IMR-90 (cell line): ENCODE results near the gene CLCF1. TPM values are rescaled to one million over a fixed set of nuclear protein-coding genes. Genes with fewer than 3 reads are reported as not detected.
A peak's percentile ranks its signal among the peaks of the same experiment; 100 is the strongest.

Source experiments
- ATAC-seq: fragments of 200-7000 bp; cut with Tn5 transposase; 2 replicates; pipeline ENCODE4 v1.9.1; 2020; ENCODE audit warnings: low read depth, mild to moderate bottlenecking, moderate library complexity
- BruUV-seq: library from RNA; stranded (reverse); fragments of 400-500 nt; replicated peaks from 2 replicates; lab custom pipeline; 2021; lab: Mats Ljungman, UMichigan
- CTCF ChIA-PET: fragments of 300-600 bp; formaldehyde crosslinking; extraction: SDS; loops from one replicate; lab custom pipeline; 2021; ENCODE audit warnings: antibody characterized with exemption; lab: Yijun Ruan, JAX
- POLR2A ChIA-PET: fragments of 300-600 bp; sonication (Branson Sonifier 250); formaldehyde crosslinking; loops from one replicate; lab custom pipeline; 2022; ENCODE audit warnings: antibody characterized with exemption; ENCODE audit not compliant: unreplicated experiment; lab: Charles Lee
- DNase-seq: peaks from one replicate; pipeline ENCODE4 v3.0.0; 2013
- H2AFZ ChIP-seq: replicated peaks from 2 replicates; pipeline ENCODE3; 2013; ENCODE audit warnings: low read length, mild to moderate bottlenecking; ENCODE audit not compliant: poor library complexity
- H2AK5ac ChIP-seq: 2 replicates; pipeline ENCODE4 v1.6.1; 2013; ENCODE audit warnings: low read depth, low read length, inconsistent platforms
- H2AK9ac ChIP-seq: replicated peaks from 2 replicates; pipeline ENCODE3; 2013; ENCODE audit warnings: mild to moderate bottlenecking, low read depth, low read length, moderate library complexity; ENCODE audit not compliant: poor library complexity
- H2BK120ac ChIP-seq: 2 replicates; pipeline ENCODE4 v1.6.1; 2013; ENCODE audit warnings: low read depth, low read length, inconsistent platforms
- H2BK15ac ChIP-seq: 3 replicates; pipeline ENCODE4 v1.6.1; 2013; ENCODE audit warnings: low read depth, low read length, inconsistent platforms
- H2BK20ac ChIP-seq: 2 replicates; pipeline ENCODE4 v1.6.1; 2013; ENCODE audit warnings: low read depth, mild to moderate bottlenecking, inconsistent platforms, low read length, moderate library complexity
- H2BK5ac ChIP-seq: 2 replicates; pipeline ENCODE4 v1.6.1; 2013; ENCODE audit warnings: mild to moderate bottlenecking, low read depth, low read length, inconsistent platforms; ENCODE audit not compliant: poor library complexity, severe bottlenecking
- H3K14ac ChIP-seq: replicated peaks from 2 replicates; pipeline ENCODE4 v1.6.1; 2013; ENCODE audit warnings: low read depth, low read length, inconsistent platforms
- H3K18ac ChIP-seq: 2 replicates; pipeline ENCODE4 v1.6.1; 2013; ENCODE audit warnings: low read depth, low read length, control low read depth
- H3K23ac ChIP-seq: 2 replicates; pipeline ENCODE4 v1.6.1; 2013; ENCODE audit warnings: low read depth, low read length, inconsistent platforms
- H3K27ac ChIP-seq: 2 replicates; pipeline ENCODE4 v1.5.1; 2013; ENCODE audit warnings: mild to moderate bottlenecking, control low read depth, low read length; ENCODE audit not compliant: insufficient read depth
- H3K27me3 ChIP-seq: 2 replicates; pipeline ENCODE4 v1.6.1; 2013; ENCODE audit warnings: low read length; ENCODE audit not compliant: control insufficient read depth, insufficient read depth
- H3K36me3 ChIP-seq: 2 replicates; pipeline ENCODE4 v1.6.1; 2013; ENCODE audit warnings: low read length, mixed read lengths; ENCODE audit not compliant: control insufficient read depth, insufficient read depth
- H3K4ac ChIP-seq: 2 replicates; pipeline ENCODE4 v1.6.1; 2013; ENCODE audit warnings: low read depth, low read length, inconsistent platforms
- H3K4me1 ChIP-seq: 2 replicates; pipeline ENCODE4 v1.6.1; 2013; ENCODE audit warnings: low read length, mixed read lengths; ENCODE audit not compliant: control insufficient read depth, insufficient read depth
- H3K4me2 ChIP-seq: 2 replicates; pipeline ENCODE4 v1.6.1; 2013; ENCODE audit warnings: low read depth, mild to moderate bottlenecking, control low read depth, low read length, moderate library complexity
- H3K4me3 ChIP-seq: 2 replicates; pipeline ENCODE4 v1.5.1; 2013; ENCODE audit warnings: low read depth, mild to moderate bottlenecking, control low read depth, low read length, moderate library complexity; ENCODE audit not compliant: insufficient read depth
- H3K56ac ChIP-seq: 2 replicates; pipeline ENCODE4 v1.6.1; 2013; ENCODE audit warnings: low read length, inconsistent platforms; ENCODE audit not compliant: insufficient read depth; ENCODE audit errors: extremely low read depth
- H3K79me1 ChIP-seq, 2 experiments: 2 replicates each; pipeline ENCODE4 v1.6.1; 2013; ENCODE audit warnings: low read length in 2 of 2, inconsistent platforms in 1 of 2, low read depth in 1 of 2
- H3K9ac ChIP-seq: 2 replicates; pipeline ENCODE4 v1.6.1; 2013; ENCODE audit warnings: low read depth, low read length, control low read depth
- H3K9me1 ChIP-seq: 2 replicates; pipeline ENCODE4 v1.6.1; 2013; ENCODE audit warnings: low read length, inconsistent platforms; ENCODE audit not compliant: insufficient read depth
- H3K9me3 ChIP-seq: 2 replicates; pipeline ENCODE4 v1.6.1; 2013; ENCODE audit warnings: low read length; ENCODE audit not compliant: control insufficient read depth, insufficient read depth
- H4K20me1 ChIP-seq: 2 replicates; pipeline ENCODE4 v1.6.1; 2013; ENCODE audit warnings: low read length, inconsistent platforms; ENCODE audit not compliant: insufficient read depth
- H4K5ac ChIP-seq: 2 replicates; pipeline ENCODE4 v1.6.1; 2013; ENCODE audit warnings: mild to moderate bottlenecking, low read depth, low read length, control low read depth
- H4K8ac ChIP-seq, 2 experiments: 2 replicates each; pipeline ENCODE4 v1.6.1; 2013; ENCODE audit warnings: low read depth in 2 of 2, low read length in 2 of 2, control low read depth in 1 of 2, inconsistent platforms in 1 of 2
- H4K91ac ChIP-seq: 2 replicates; pipeline ENCODE4 v1.6.1; 2013; ENCODE audit warnings: low read depth, low read length, inconsistent platforms; ENCODE audit not compliant: insufficient read depth
- ELK1 ChIP-seq: fragments of 150-350 bp; IDR thresholded peaks from 2 replicates; pipeline ENCODE4 v1.6.1; 2016; ENCODE audit warnings: low read depth, mild to moderate bottlenecking, low read length, moderate library complexity, borderline replicate concordance
- NFE2L2 ChIP-seq: fragments of 150-350 bp; IDR thresholded peaks from 2 replicates; pipeline ENCODE4 v1.6.1; 2016; ENCODE audit warnings: low read depth, mild to moderate bottlenecking, low read length
- WGBS, 2 experiments: methylation state at CpG; one replicate each; pipeline versions ENCODE4 v1.1.5 to v1.1.7; 2013; ENCODE audit warnings: missing lambda C conversion rate in 2 of 2; ENCODE audit not compliant: insufficient read length in 1 of 2; ENCODE audit errors: extremely low coverage in 2 of 2; 5-methylcytosine and 5-hydroxymethylcytosine counted together
- dilution Hi-C: fragments of 300-500 bp; cut with HindIII; formaldehyde crosslinking; loops from one replicate; pipeline ENCODE4 v1.14.3; 2018; ENCODE audit warnings: low sequenced_read_pairs; ENCODE audit not compliant: unreplicated experiment
- in situ Hi-C: fragments of 300-500 bp; cut with MboI; formaldehyde crosslinking; loops from 3 replicates; pipeline ENCODE4 v1.14.3; 2019; ENCODE audit warnings: low sequenced_read_pairs, inconsistent platforms, mixed read lengths
- intact Hi-C: fragments of 100-400 bp; cut with micrococcal nuclease; formaldehyde crosslinking; loops from 2 replicates; pipeline ENCODE4 v1.10.0; 2022
- polyA plus RNA-seq, 3 experiments: library from polyadenylated mRNA; depleted of rRNA; stranded (reverse); fragments of >200 nt; gene quantifications; 2 replicates each; pipeline ENCODE4 v1.2.3, GENCODE V29; 2012; ENCODE audit warnings: low replicate concordance in 1 of 3
- total RNA-seq: library from RNA; depleted of rRNA; stranded (reverse); fragments of >200 nt; gene quantifications from 2 replicates; pipeline ENCODE4 v1.2.3, GENCODE V29; 2012

Gene CLCF1
- total and polyA plus RNA-seq, 2 of the 4 experiments (the other 2 are of a cell fraction), result 5.6 to 27.8 TPM

DNA sequence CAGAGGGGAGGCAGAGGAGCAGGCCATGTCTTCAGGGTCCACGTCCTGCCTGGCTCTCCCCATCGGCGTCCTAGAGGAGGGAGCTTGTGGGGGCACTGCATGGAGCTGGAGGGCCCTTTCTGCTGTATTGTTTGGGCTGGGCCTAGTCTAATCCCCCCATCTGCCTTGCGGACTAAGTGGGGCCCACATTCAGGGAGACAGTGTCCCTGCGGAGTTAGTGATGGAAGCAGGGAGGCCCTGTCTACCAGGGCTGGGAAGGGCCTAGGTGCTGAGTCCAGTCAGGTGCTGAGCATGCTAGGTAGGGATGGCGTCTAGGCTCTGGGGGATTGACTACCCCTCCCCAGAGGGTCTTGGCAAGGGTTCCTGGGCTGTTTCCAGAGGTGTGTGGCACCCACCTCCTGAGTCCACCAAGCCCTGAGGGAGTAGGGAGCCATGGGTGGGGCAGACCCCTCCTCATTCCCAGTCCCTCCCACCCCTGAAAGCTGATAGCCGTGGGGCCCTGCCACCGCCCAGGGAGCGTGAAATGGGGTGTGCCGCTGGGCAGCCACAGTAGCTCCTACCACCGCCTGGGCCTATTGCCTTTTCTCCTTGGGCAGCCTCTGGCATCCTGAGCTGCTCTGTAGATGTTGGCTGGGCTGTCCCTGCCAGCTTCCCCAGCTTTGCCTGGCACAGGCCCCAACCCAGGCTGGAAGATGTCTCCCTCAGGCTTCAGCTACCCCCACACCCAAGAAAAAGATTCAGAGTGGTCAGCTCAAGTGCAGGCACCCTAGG lies 18.2 kb downstream of the CLCF1 start:
- Histone ChIP-seq H3K14ac (peak overlapping the region; percentile 90), H2AFZ (peak overlapping the region; percentile 87), H3K4me2 (peak overlapping the region; percentile 43), H3K36me3 (peaks cover 3% of the 10 kb centered on the region; the same call in 1 of the 2 replicates), H2AK9ac (peak overlapping the region; percentile 99), H4K91ac (peak overlapping the region; percentile 98), H3K9me3 (no peaks in the 10 kb centered on the region), H3K9me1 (peaks cover 23% of the 10 kb centered on the region), H3K4me1 (peaks cover 42% of the 10 kb centered on the region), H3K79me1 (peaks cover 7 to 56% of the 10 kb centered on the region in 2 experiments; a peak in 3 of 4 replicates), H2BK5ac (peak overlapping the region; percentile 97), H3K4ac (peak overlapping the region; percentile 99), H2BK120ac (peak overlapping the region; percentile 95), H4K5ac (peak overlapping the region; percentile 85), H3K9ac (peak overlapping the region; percentile 57), H4K8ac (peak overlapping the region; percentile 77 to 98), H3K23ac (peak overlapping the region; percentile 93), H3K27ac (peak overlapping the region; percentile 87), H3K18ac (peak overlapping the region; percentile 68), H4K20me1 (peaks cover 6% of the 10 kb centered on the region), H2AK5ac (peak overlapping the region; percentile 99), H3K56ac (peak overlapping the region; percentile 91), H3K27me3 (no peaks in the 10 kb centered on the region), H2BK15ac (peak overlapping the region; percentile 88; the same call in 2 of the 3 replicates), H2BK20ac (peak overlapping the region; percentile 88), H3K4me3 (no peak overlapping the region)
- DNase-seq (no peak), ATAC-seq (no peak)
- in situ Hi-C loops, result no loop called here
- dilution Hi-C loops, result no loop called here
- ChIA-PET POLR2A (interaction anchor here (1.5 kb wide), 1 partner anchor 36 kb away, joined by 3 read pairs; the partner anchor contains the start of gene RAD9A), CTCF (interaction anchor here (1.0 to 10.1 kb wide), 2 partner anchors 9 to 24 kb away, joined by 4 to 128 read pairs; no protein-coding TSS in a partner anchor)
- TF ChIP-seq ELK1 (no peak), NFE2L2 (no peak)
- WGBS, 2 experiments, result no CpG with 5 or more reads among the region's 11 CpGs
- intact Hi-C loops, result no loop called here
- no TSS peak for BruUV-seq
